HG03064 (cell line): ENCODE measurements around the gene EIF4A3.

Experiments used
- ATAC-seq: cut with Tn5 transposase; IDR thresholded peaks from one replicate; pipeline ENCODE4 v1.9.1; 2021; ENCODE audit warnings: low read depth; ENCODE audit not compliant: unreplicated experiment

EIF4A3 gene

DNA sequence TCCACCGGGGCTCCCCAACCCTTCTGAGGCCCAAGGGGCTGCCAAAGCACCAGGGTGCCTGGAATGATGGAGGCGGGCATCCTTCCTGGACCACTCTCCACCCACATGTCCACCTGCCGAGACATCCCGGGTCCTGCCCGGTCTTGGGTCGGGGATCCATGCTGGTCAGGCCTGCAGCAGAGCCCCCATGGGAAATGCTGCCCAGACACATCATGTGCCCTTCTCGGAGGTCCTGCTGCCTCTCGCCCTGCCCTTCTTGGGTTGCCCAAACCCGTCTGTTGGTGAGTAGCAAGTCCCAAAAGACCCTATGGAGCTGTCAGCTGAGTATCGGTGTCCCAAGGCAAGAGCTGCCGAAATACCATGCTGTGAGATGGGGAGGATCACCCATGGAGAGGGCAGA lies 60.3 kb downstream of the EIF4A3 start:
- no peak for ATAC-seq

- no peak for ATAC-seq
Measured at GRCh38 chr17:80086081-80086480, 60.8 kb downstream of the EIF4A3 start.

DNA sequence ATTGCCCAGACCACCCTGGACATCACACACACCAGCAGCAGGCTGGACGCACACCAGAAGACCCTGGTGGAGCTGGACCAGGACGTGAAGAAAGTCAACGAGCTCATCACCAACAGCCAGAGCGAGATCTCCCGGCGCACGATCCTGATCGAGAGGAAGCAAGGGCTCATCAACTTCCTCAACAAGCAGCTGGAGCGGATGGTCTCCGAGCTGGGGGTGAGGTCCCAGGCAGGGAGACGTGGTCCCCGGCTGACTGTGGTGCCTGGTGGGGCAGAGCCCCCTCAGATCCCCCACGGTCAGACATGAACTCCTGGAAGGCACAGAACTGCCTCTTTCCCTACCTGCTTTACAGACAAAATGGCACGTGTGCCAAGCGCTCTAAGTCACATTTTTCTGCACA lies 62.2 kb downstream of the EIF4A3 start:
- ATAC-seq, result no peak
